Stomach (tissue), 9 donors: Measurements from ENCODE around the gene LDAH. TPM values are rescaled to one million over a fixed set of nuclear protein-coding genes. Genes with fewer than 3 reads are reported as not detected.
A peak's percentile ranks its signal among the peaks of the same experiment; 100 is the strongest.

ENCODE experiments used
- DNase-seq, 2 donors: peaks; one replicate each; pipeline versions ENCODE4 v3.0.0 to v3.0.0-alpha.2; 2013 to 2019
- H3K27ac ChIP-seq, 5 donors: fragments of 200-600 bp in 4 of 5; sonication (generic) in 4 of 5; one replicate each; pipeline ENCODE4 v1.5.1; 2013 to 2019; ENCODE audit warnings: mild to moderate bottlenecking in 1 of 5, moderate library complexity in 1 of 5
- H3K27me3 ChIP-seq, 3 donors: fragments of 200-600 bp; sonication (generic); one replicate each; pipeline ENCODE4 v1.5.1; 2017 to 2019; ENCODE audit warnings: mixed run types in 1 of 3
- H3K36me3 ChIP-seq, 4 donors: fragments of 200-600 bp; sonication (generic); 1 replicate in 3 of 4; 2 replicates in 1 of 4; pipeline ENCODE4 v1.5.1; 2016 to 2019
- H3K4me1 ChIP-seq, 4 donors: fragments of 200-600 bp; sonication (generic); one replicate each; pipeline ENCODE4 v1.5.1; 2016 to 2019
- H3K4me3 ChIP-seq, 4 donors: fragments of 200-600 bp; sonication (generic) in 3 of 4; one replicate each; pipeline ENCODE4 v1.5.1; 2016 to 2019; ENCODE audit warnings: mild to moderate bottlenecking in 1 of 4
- H3K9me3 ChIP-seq, 4 donors: fragments of 200-600 bp; sonication (generic); one replicate each; pipeline ENCODE4 v1.5.1; 2016 to 2019
- EP300 ChIP-seq: sonication (generic); formaldehyde crosslinking; IDR thresholded peaks from one replicate; pipeline ENCODE4 v1.6.1; 2017; ENCODE audit warnings: antibody characterized with exemption
- POLR2A ChIP-seq, 4 donors: fragments of 450-650 bp; IDR thresholded peaks; one replicate each; pipeline ENCODE4 v1.6.1; 2016; ENCODE audit warnings: antibody characterized with exemption in 4 of 4, control low read depth in 2 of 4, mild to moderate bottlenecking in 1 of 4, moderate library complexity in 1 of 4
- POLR2AphosphoS5 ChIP-seq, 3 donors: sonication (generic); formaldehyde crosslinking; IDR thresholded peaks; one replicate each; pipeline ENCODE4 v1.6.1; 2016; ENCODE audit warnings: antibody characterized with exemption in 3 of 3
- WGBS, 5 donors: extraction: QIAGEN DNeasy Blood & Tissue Kit in 3 of 5; methylation state at CpG; one replicate each; pipeline versions ENCODE4 v1.1.5 to v1.1.7; 2013 to 2018; 5-methylcytosine and 5-hydroxymethylcytosine counted together
- intact Hi-C: fragments of 100-400 bp; cut with DNase I; formaldehyde crosslinking; loops from one replicate; pipeline ENCODE4 v1.15.1; 2023; ENCODE audit warnings: low total_unique reads
- polyA plus RNA-seq, 3 donors: library from polyadenylated mRNA; stranded (reverse); fragments of 200-250 nt; gene quantifications; one replicate each; pipeline ENCODE4 v1.2.3, GENCODE V29; 2013
- total RNA-seq, 5 donors: library from RNA; depleted of rRNA; stranded (reverse); fragments of >200 nt; gene quantifications; one replicate each; pipeline versions ENCODE4 v1.1.0 to v1.2.3, GENCODE V29; 2014 to 2016
- TF ChIP-seq, protein P1 (sequence below), 7 experiments: fragments of 450-650 bp in 4 of 7; fragments of 200-600 bp in 3 of 7; sonication (generic) in 3 of 7; IDR thresholded peaks; one replicate each; pipeline ENCODE4 v1.5.1; 2016 to 2019; ENCODE audit warnings: antibody characterized with exemption in 7 of 7, control low read depth in 2 of 7, mild to moderate bottlenecking in 1 of 7
- donor health status: healthy with polysubstance abuse.
- donor health status: Bipolar disorder and iron deficiency.
- donor health status: healthy.

Gene LDAH
- total and polyA plus RNA-seq, 8 donors: 4.1 to 20.0 (median 5.9) TPM

DNA sequence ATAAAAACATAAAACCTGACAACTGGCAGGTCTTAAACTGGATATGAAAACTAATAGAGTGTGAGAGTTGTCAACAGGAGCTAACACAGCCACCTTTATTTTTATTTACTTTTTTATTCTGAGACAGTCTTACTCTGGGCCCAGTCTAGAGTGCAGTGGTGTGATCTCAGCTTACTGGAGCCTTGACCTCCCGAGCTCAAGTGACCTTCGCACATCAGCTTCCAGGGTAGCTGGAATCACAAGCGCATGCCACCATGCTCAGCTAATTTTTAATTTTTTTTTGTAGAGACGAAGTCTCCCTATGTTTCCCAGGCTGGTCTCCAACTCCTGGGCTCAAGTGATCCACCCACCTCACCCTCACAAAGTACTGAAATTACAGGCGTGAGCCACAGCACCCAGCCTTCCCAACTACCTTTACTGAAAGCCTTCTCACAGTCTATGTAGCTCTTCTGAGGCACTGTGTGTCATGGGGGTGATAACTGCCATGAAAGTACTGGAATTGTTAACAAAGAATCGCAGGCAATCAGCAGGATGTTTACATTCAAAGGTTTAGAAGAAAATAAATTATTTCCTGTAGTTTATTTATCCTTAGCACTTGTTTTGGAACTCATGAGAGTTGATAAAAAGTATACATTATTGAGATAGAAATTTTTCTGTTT lies 131.7 kb downstream of the LDAH start:
- H3K27ac ChIP-seq: no peak overlapping the region
- TF ChIP-seq, protein P1, sequence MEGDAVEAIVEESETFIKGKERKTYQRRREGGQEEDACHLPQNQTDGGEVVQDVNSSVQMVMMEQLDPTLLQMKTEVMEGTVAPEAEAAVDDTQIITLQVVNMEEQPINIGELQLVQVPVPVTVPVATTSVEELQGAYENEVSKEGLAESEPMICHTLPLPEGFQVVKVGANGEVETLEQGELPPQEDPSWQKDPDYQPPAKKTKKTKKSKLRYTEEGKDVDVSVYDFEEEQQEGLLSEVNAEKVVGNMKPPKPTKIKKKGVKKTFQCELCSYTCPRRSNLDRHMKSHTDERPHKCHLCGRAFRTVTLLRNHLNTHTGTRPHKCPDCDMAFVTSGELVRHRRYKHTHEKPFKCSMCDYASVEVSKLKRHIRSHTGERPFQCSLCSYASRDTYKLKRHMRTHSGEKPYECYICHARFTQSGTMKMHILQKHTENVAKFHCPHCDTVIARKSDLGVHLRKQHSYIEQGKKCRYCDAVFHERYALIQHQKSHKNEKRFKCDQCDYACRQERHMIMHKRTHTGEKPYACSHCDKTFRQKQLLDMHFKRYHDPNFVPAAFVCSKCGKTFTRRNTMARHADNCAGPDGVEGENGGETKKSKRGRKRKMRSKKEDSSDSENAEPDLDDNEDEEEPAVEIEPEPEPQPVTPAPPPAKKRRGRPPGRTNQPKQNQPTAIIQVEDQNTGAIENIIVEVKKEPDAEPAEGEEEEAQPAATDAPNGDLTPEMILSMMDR (IDR thresholded peaks at IDR 0.05): no peak
- no peak for TF ChIP-seq POLR2AphosphoS5 (IDR thresholded peaks at IDR 0.05)
- TF ChIP-seq EP300: no peak
- TF ChIP-seq POLR2A (IDR thresholded peaks at IDR 0.05): no peak
- H3K36me3 ChIP-seq: peaks cover 7 to 47% (median 24%) of the 10 kb centered on the region in 4 donors
- intact Hi-C loops: no loop called here
- no peaks in the 10 kb centered on the region for H3K27me3 ChIP-seq
- H3K9me3 ChIP-seq: no peaks in the 10 kb centered on the region
- 61 to 78% (median 69%) methylated on average over 6 of the region's 6 CpGs for WGBS, 5 donors
- no peak overlapping the region for H3K4me3 ChIP-seq
- peaks cover 0 to 17% (median 4%) of the 10 kb centered on the region in 4 donors for H3K4me1 ChIP-seq
- DNase-seq: no peak

DNA sequence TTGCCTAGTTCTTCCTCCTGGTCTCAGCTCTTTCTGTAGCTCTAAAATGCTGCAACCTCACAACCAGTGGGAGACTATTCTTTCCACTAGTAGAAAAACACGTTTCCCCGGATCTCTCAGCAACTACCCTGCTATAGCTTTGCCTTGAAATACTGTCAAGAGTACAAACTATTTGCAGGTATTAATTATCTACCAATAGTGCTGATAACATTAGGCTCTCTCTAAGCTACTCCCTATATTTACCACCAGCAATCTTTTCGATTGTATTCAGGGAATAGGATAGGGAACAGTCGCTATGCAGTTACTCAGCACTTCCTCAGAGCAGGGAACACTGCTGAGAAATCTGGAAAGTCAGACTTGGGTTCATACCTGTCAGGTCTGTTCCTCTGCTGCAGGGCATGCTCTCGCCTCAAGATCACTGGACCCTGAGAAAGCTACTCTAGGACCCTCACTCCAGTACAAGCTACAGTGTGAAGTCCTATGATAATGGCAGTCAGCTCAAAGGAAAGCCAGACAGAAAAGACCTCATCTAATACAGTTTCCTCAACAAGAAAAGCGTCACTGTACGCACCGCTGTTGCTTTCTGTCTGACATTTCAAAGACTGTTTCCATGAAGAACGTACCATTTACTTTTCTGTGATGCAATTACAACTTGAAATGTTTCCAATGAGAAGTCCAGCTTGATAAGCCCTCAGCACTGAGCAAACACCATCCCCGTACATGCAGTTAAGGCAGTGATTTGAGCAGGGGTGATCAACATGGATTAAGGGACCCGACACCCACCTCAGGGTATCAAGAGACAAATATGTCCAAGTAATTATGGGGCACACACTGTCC lies 133.3 kb downstream of the LDAH start:
- Histone ChIP-seq H3K4me1 (peaks cover 0 to 17% (median 4%) of the 10 kb centered on the region in 4 donors), H3K4me3 (no peak overlapping the region), H3K27ac (peak overlapping the region; percentile 69 to 91 (median 83)), H3K36me3 (peaks cover 7 to 56% (median 34%) of the 10 kb centered on the region in 4 donors), H3K27me3 (no peaks in the 10 kb centered on the region), H3K9me3 (no peaks in the 10 kb centered on the region)
- intact Hi-C loops: no loop called here
- TF ChIP-seq, protein P1 (IDR thresholded peaks at IDR 0.05): no peak
- peak in 2 of 3 donors; percentile 44 to 63 for TF ChIP-seq POLR2AphosphoS5 (IDR thresholded peaks at IDR 0.05)
- TF ChIP-seq EP300: no peak
- WGBS, 5 donors: 35 to 74% (median 58%) methylated on average over 11 of the region's 11 CpGs
- peak in 1 of 2 donors; percentile 59 for DNase-seq

GRCh38 chr2:20687260-20687832 lies 135.6 kb downstream of the LDAH start:
- no peak overlapping the region for H3K4me3 ChIP-seq
- H3K9me3 ChIP-seq: no peaks in the 10 kb centered on the region
- intact Hi-C loops: no loop called here
- H3K4me1 ChIP-seq: peaks cover 0 to 17% (median 4%) of the 10 kb centered on the region in 4 donors
- H3K27me3 ChIP-seq: no peaks in the 10 kb centered on the region
- no peak for DNase-seq
- peaks cover 7 to 54% (median 36%) of the 10 kb centered on the region in 4 donors for H3K36me3 ChIP-seq
- WGBS, 5 donors: 93 to 99% (median 97%) methylated on average over 4 of the region's 4 CpGs
- H3K27ac ChIP-seq: no peak overlapping the region
- no peak for TF ChIP-seq POLR2A (IDR thresholded peaks at IDR 0.05)
- no peak for TF ChIP-seq POLR2AphosphoS5 (IDR thresholded peaks at IDR 0.05)
- TF ChIP-seq, protein P1 (IDR thresholded peaks at IDR 0.05): no peak
- TF ChIP-seq EP300: no peak

GRCh38 chr2:20684581-20685063 lies 138.3 kb downstream of the LDAH start:
- H3K4me3 ChIP-seq: no peak overlapping the region
- H3K9me3 ChIP-seq: no peaks in the 10 kb centered on the region
- intact Hi-C loops: no loop called here
- no peak for TF ChIP-seq POLR2A (IDR thresholded peaks at IDR 0.05)
- no peak for TF ChIP-seq POLR2AphosphoS5 (IDR thresholded peaks at IDR 0.05)
- TF ChIP-seq EP300: no peak
- TF ChIP-seq, protein P1 (IDR thresholded peaks at IDR 0.05): no peak
- H3K27me3 ChIP-seq: no peaks in the 10 kb centered on the region
- no peak for DNase-seq
- H3K4me1 ChIP-seq: peaks cover 0 to 4% (median 0%) of the 10 kb centered on the region in 4 donors
- WGBS, 5 donors: 73 to 82% (median 78%) methylated on average over 6 of the region's 6 CpGs
- H3K27ac ChIP-seq: no peak overlapping the region
- peaks cover 9 to 64% (median 49%) of the 10 kb centered on the region in 4 donors for H3K36me3 ChIP-seq
